AG04449 (cell line): Measurements from ENCODE around the gene ACTN2.

ENCODE experiments used
- CTCF ChIA-PET: fragments of 350-600 bp; formaldehyde crosslinking; extraction: SDS; loops from one replicate; lab custom pipeline; 2021; ENCODE audit warnings: antibody characterized with exemption; lab: Yijun Ruan, JAX
- POLR2A ChIA-PET: fragments of 400-600, 350-600 bp; formaldehyde crosslinking; extraction: SDS; loops from one replicate; lab custom pipeline; 2020; ENCODE audit warnings: antibody characterized with exemption, inconsistent platforms; lab: Yijun Ruan, JAX
- DNase-seq: peaks from one replicate; pipeline ENCODE4 v3.0.0-alpha.2; 2010; ENCODE audit warnings: low read depth, low spot score
- H3K4me3 ChIP-seq: 2 replicates; pipeline ENCODE4 v1.5.1; 2011; ENCODE audit warnings: low read depth, mild to moderate bottlenecking, control low read depth, low read length
- TF ChIP-seq, protein P1 (sequence below): IDR thresholded peaks from one replicate; pipeline ENCODE4 v1.5.1; 2011; ENCODE audit warnings: mild to moderate bottlenecking, moderate library complexity, low read length, control low read depth, inconsistent platforms; ENCODE audit not compliant: insufficient read depth; ENCODE audit errors: missing control alignments

Gene ACTN2

DNA sequence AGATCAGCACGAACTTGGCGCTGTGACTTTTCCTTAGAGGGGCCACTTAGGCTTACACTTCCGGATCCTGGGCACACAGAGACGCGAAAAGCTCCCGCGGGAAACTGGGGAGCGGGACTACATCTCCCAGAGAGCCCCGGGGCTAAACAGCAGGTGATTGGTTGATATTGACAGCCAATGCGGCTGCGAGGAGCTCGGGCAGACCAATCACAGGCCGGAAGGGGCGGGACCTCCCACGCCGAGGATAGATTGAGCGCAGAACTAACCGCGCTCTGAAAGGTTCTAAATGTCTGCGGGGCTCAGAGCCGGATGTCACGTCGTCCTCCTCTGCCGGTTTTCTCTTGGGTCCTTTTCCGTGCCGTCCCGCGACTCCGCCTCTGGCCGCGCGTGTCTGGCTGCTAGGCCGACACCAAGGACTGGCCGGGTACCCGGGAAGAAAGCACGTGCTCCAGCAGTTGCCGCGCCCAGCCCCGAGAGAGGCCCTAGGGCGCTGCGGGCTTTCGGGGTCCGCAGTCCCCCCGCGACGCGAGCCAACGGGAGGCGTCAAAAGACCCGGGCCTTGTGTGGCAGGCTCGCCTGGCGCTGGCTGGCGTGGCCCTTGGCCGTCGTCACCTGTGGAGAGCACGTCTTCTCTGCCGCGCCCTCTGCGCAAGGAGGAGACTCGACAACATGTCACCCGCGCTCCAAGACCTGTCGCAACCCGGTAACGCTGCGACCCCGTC is 108.9 kb downstream of the ACTN2 start, which contains the start of gene MTR:
Gene MTR, plus strand, starts transcription at position 258 of the 722 bp plus-strand sequence. Its CDS starts 412 bp downstream, at position 670.
- ChIA-PET CTCF (interaction anchor here (0.7 kb wide), 1 partner anchor 36 kb away, joined by 5 read pairs; no protein-coding TSS in a partner anchor), POLR2A (interaction anchor here (0.6 to 1.4 kb wide), 7 partner anchors 9 to 278 kb away, joined by 3 to 8 read pairs (median 3); partner anchors contain the start of gene HEATR1)
- TF ChIP-seq, protein P1, sequence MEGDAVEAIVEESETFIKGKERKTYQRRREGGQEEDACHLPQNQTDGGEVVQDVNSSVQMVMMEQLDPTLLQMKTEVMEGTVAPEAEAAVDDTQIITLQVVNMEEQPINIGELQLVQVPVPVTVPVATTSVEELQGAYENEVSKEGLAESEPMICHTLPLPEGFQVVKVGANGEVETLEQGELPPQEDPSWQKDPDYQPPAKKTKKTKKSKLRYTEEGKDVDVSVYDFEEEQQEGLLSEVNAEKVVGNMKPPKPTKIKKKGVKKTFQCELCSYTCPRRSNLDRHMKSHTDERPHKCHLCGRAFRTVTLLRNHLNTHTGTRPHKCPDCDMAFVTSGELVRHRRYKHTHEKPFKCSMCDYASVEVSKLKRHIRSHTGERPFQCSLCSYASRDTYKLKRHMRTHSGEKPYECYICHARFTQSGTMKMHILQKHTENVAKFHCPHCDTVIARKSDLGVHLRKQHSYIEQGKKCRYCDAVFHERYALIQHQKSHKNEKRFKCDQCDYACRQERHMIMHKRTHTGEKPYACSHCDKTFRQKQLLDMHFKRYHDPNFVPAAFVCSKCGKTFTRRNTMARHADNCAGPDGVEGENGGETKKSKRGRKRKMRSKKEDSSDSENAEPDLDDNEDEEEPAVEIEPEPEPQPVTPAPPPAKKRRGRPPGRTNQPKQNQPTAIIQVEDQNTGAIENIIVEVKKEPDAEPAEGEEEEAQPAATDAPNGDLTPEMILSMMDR, result no peak
- H3K4me3 ChIP-seq, result peak within 1 kb of the TSS; percentile 94
- DNase-seq, result peak; percentile 80

DNA sequence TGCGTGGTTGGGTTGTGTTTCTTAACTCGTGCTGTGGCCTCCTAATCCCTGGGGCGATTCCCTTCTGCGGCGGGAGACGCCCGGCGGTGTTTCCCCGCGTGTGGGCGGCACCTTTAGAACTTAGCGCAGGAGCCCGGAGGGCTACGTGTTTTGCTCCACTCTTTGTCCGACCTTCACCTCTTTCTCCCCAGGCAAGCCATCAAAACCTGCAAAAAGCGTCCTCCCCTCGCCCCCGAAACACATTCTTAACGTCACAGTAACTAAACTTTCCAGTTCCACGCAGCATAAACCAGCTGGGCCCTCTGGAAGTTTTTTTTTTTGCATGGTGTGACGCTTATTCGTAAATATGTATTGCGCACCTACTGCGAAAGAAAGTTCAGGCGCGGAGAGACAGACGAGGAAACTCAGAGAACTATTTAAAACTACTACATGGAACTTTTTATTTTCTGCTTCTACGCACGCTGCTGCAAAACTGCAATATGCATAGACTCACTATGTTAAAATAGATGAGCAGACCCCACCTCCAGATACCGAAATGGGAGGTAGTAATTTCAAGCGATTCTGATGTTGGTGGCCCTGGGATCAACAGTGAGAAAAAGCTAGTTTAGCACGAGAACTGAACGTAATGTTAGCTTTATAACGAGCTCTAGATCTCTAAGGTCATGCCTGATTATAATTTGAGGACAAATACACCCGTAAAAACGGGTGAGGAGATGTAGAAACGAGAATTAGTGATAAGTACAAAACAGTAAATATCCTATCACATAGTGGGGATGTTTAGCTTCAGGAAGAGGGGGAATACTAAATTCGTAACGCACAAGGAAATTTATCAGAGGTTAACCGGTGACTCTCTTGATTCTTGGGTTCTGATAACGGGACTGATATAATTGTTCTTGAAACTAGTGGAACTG is 109.7 kb downstream of the ACTN2 start:
- TF ChIP-seq, protein P1, result no peak
- H3K4me3 ChIP-seq, result peak overlapping the region; percentile 94
- DNase-seq, result no peak
- ChIA-PET POLR2A (no interaction called here), CTCF (interaction anchor here (0.6 kb wide), 1 partner anchor 36 kb away, joined by 3 read pairs; no protein-coding TSS in a partner anchor)

DNA sequence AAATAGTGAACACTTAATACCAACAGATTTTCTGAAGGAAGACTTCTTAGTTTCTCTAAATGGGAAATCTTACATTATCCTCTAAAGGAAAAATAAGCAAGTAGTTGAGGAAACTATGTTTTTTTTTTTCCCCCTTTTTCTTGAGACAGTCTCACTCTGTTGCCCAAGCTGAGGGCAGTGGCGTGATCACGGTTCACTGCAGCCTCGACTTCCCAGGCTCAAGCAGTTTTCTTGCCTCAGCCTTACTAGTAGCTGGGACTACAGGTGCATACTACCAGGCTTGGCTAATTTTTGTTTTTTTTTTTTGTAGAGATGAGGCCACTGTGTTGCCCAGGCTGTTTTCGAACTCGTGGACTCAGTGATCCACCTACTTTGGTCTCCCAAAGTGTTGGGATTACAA is 112.7 kb downstream of the ACTN2 start:
- no peak for DNase-seq
- no peak overlapping the region for H3K4me3 ChIP-seq
- ChIA-PET CTCF (no interaction called here), POLR2A (no interaction called here)
- TF ChIP-seq, protein P1, result no peak

DNA sequence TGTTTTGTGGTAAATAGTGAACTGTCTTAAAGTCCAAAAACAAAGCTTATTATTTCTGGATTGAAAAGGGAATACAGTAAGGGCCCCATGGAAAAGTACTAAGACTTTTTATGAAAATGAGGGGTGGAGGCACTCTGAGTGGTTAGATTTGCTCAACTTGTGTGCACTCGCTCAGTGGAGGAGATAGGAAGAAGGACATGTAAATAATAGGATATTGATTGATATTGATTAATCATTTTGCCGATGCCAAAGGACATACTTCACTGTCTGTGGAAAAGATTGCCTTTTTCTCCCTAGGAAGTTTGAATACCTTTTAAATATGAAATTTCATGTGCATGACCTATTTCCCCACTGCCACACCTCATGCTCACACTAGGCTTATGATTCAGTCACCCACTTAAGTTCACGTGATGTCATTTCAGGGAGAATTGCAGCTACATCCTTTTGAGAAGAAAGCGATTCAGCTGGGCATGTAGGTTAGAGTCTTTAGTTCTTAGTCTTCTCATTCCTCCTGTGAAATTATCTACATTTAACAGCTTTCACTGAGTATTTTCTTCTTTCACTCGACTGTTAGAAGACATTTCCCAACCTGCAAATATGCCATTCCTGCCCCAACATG is 113.8 kb downstream of the ACTN2 start:
- ChIA-PET POLR2A (no interaction called here), CTCF (interaction anchor here (1.8 kb wide), 3 partner anchors 9 to 69 kb away, joined by 5 to 7 read pairs (median 6); no protein-coding TSS in a partner anchor)
- TF ChIP-seq, protein P1, result no peak
- H3K4me3 ChIP-seq, result no peak overlapping the region
- no peak for DNase-seq

DNA sequence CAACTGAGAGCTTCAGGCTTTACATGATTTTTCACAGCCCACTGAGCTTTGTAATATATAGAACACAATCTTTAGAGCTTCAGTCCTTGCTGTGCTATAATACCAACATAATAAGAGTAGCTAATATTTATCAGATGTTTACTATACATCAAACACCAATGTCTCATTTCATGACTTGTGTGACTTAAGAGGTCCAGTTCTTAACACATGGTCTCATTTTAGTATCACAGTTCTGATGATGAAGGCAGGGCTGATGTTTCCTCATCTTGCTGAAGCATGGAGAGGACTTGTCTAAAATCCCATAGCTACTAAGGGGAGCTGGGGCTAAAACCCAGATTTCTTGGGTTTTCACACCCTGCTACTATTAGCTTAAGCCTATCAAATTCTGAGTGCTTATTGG is 114.3 kb downstream of the ACTN2 start:
- ChIA-PET POLR2A (no interaction called here), CTCF (interaction anchor here (1.8 kb wide), 3 partner anchors 8 to 68 kb away, joined by 5 to 7 read pairs (median 6); no protein-coding TSS in a partner anchor)
- DNase-seq, result no peak
- TF ChIP-seq, protein P1, result no peak
- no peak overlapping the region for H3K4me3 ChIP-seq
